Neural cell (in vitro differentiated cells): ENCODE measurements around the gene FZR1. TPM values are rescaled to one million over a fixed set of nuclear protein-coding genes. Genes with fewer than 3 reads are reported as not detected.

Experiments
- H2AFZ ChIP-seq: fragments of 200-600, 300-800 bp; sonication (generic), shearing (Covaris generic); 2 replicates; pipeline ENCODE4 v1.6.0; 2014; ENCODE audit warnings: low read depth, mild to moderate bottlenecking, antibody characterized with exemption, low read length, moderate library complexity
- H3F3A ChIP-seq: fragments of 200-600 bp; shearing (Covaris generic); 2 replicates; pipeline ENCODE4 v1.6.1; 2016; ENCODE audit warnings: mild to moderate bottlenecking, moderate library complexity, mixed read lengths, antibody characterized with exemption, low read length; ENCODE audit not compliant: insufficient read depth, poor library complexity, severe bottlenecking
- H3K27ac ChIP-seq: fragments of 200-600, 300-800 bp; sonication (generic), shearing (Covaris generic); 2 replicates; pipeline ENCODE4 v1.5.1; 2014; ENCODE audit warnings: mild to moderate bottlenecking, low read length, moderate library complexity
- H3K27me3 ChIP-seq: fragments of 300-800, 200-600 bp; sonication (generic), shearing (Covaris generic); 2 replicates; pipeline ENCODE4 v1.6.0; 2014; ENCODE audit warnings: mild to moderate bottlenecking, low read depth, low read length, moderate library complexity; ENCODE audit not compliant: insufficient read depth
- H3K36me3 ChIP-seq: fragments of 300-800, 200-600 bp; sonication (generic), shearing (Covaris generic); 2 replicates; pipeline ENCODE4 v1.5.1; 2014; ENCODE audit warnings: mild to moderate bottlenecking, antibody characterized with exemption, low read length, moderate library complexity; ENCODE audit not compliant: insufficient read depth
- H3K4me2 ChIP-seq: fragments of 300-800, 200-600 bp; sonication (generic), shearing (Covaris generic); 2 replicates; pipeline ENCODE4 v1.6.0; 2014; ENCODE audit warnings: mild to moderate bottlenecking, low read length
- H3K4me3 ChIP-seq: fragments of 300-800, 200-600 bp; sonication (generic), shearing (Covaris generic); 2 replicates; pipeline ENCODE4 v1.5.1; 2014; ENCODE audit warnings: mild to moderate bottlenecking, low read length, moderate library complexity
- H3K79me2 ChIP-seq: fragments of 200-600 bp; shearing (Covaris generic); replicated peaks from 2 replicates; pipeline ENCODE4 v1.6.0; 2014; ENCODE audit warnings: mild to moderate bottlenecking, low read length, moderate library complexity; ENCODE audit not compliant: insufficient read depth
- H3K9ac ChIP-seq: fragments of 300-800, 200-600 bp; sonication (generic), shearing (Covaris generic); 2 replicates; pipeline ENCODE4 v1.6.1; 2016; ENCODE audit warnings: mild to moderate bottlenecking, low read length, mixed read lengths
- H3K9me2 ChIP-seq: fragments of 200-600 bp; shearing (Covaris generic); 2 replicates; pipeline ENCODE4 v1.6.1; 2016; ENCODE audit warnings: mild to moderate bottlenecking, low read length, mixed read lengths; ENCODE audit not compliant: insufficient read depth
- H3K9me3 ChIP-seq: fragments of 200-600, 300-800 bp; sonication (generic), shearing (Covaris generic); 2 replicates; pipeline ENCODE4 v1.6.1; 2016; ENCODE audit warnings: mild to moderate bottlenecking, mixed run types, low read length, moderate library complexity, mixed read lengths
- H4K20me1 ChIP-seq: fragments of 200-600 bp; shearing (Covaris generic); 2 replicates; pipeline ENCODE4 v1.6.1; 2016; ENCODE audit warnings: mild to moderate bottlenecking, mixed run types; ENCODE audit not compliant: insufficient read depth
- EP300 ChIP-seq: fragments of 450-650 bp; conservative IDR thresholded peaks from 2 replicates; pipeline ENCODE4 v1.6.1; 2014; ENCODE audit warnings: antibody characterized with exemption, mild to moderate bottlenecking, moderate library complexity; ENCODE audit not compliant: poor library complexity, severe bottlenecking
- EZH2 ChIP-seq: fragments of 200-600, 300-800 bp; shearing (Covaris generic), sonication (generic); IDR thresholded peaks from 2 replicates; pipeline ENCODE4 v1.6.1; 2014; ENCODE audit warnings: antibody characterized with exemption, low read length, borderline replicate concordance, mild to moderate bottlenecking; ENCODE audit not compliant: insufficient read depth, poor library complexity, severe bottlenecking
- MXI1 ChIP-seq: fragments of 450-650 bp; conservative IDR thresholded peaks from 2 replicates; pipeline ENCODE4 v1.6.1; 2014; ENCODE audit warnings: antibody characterized with exemption, mild to moderate bottlenecking; ENCODE audit not compliant: poor library complexity, severe bottlenecking
- POLR2AphosphoS5 ChIP-seq: IDR thresholded peaks from 2 replicates; pipeline ENCODE4 v1.6.1; 2012
- RAD21 ChIP-seq: fragments of 450-650 bp; conservative IDR thresholded peaks from 2 replicates; pipeline ENCODE4 v1.6.1; 2014; ENCODE audit warnings: antibody characterized with exemption, mild to moderate bottlenecking, moderate library complexity
- SMC3 ChIP-seq: fragments of 450-650 bp; conservative IDR thresholded peaks from 2 replicates; pipeline ENCODE4 v1.6.1; 2014; ENCODE audit warnings: antibody characterized with exemption, mild to moderate bottlenecking, moderate library complexity; ENCODE audit not compliant: poor library complexity
- TAF1 ChIP-seq: IDR thresholded peaks from 2 replicates; pipeline ENCODE4 v1.6.1; 2012; ENCODE audit warnings: low read depth
- polyA plus RNA-seq: library from polyadenylated mRNA; depleted of rRNA; stranded (reverse); fragments of >200 nt; gene quantifications from 2 replicates; pipeline ENCODE4 v1.2.3, GENCODE V29; 2014
- TF ChIP-seq, protein P1 (sequence below): fragments of 450-650 bp; IDR thresholded peaks from 2 replicates; pipeline ENCODE4 v1.5.1; 2014; ENCODE audit warnings: antibody characterized with exemption, mild to moderate bottlenecking, moderate library complexity; ENCODE audit not compliant: poor library complexity, severe bottlenecking
- TF ChIP-seq, protein P2 (sequence below): IDR thresholded peaks from 2 replicates; pipeline ENCODE4 v1.6.1; 2012; ENCODE audit warnings: borderline replicate concordance

Gene FZR1
- polyA plus RNA-seq, 1 donor from 2014 or later = 55.7 TPM

DNA sequence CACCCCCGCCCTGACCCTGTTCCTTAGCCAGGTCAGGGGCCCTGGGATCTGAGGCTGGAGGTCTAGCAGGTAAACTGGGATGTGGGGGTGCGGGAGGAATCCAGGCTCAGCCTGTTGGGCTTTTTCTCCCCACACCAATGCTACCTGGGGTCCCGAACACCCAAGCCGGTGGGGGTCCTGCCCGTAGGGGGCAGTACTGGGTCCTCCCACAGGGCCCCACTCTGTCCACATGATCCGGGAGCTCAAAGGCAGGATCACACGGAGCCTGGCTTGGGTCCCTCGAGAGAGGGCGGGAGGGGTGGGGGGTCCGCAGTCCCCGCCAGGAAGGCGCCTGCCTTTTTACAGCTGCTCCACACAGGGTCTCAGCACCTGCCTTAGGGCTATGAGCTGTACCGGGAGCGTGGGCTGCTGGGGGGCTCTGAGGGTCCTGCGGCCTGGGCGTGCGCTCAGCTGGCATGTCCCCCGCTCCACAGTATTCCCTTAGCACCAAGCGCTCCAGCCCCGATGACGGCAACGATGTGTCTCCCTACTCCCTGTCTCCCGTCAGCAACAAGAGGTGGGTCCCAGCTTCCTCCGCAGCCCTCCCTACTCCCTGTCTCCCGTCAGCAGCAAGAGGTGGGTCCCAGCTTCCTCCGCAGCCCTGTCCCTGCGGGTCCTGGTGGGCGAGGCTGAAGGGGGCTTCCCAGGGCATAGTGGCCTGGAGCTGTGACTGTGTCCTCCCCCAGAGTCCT lies 20.6 kb downstream of the FZR1 start:
- Histone ChIP-seq H3K4me2 (no peak overlapping the region), H3K27me3 (no peaks in the 10 kb centered on the region), H2AFZ (no peak overlapping the region), H3K36me3 (peaks cover 4% of the 10 kb centered on the region), H3K27ac (no peak overlapping the region), H3K9me2 (no peaks in the 10 kb centered on the region), H3K9ac (no peak overlapping the region), H4K20me1 (no peaks in the 10 kb centered on the region), H3F3A (no peaks in the 10 kb centered on the region), H3K79me2 (no peaks in the 10 kb centered on the region), H3K9me3 (no peaks in the 10 kb centered on the region), H3K4me3 (no peak overlapping the region)
- TF ChIP-seq POLR2AphosphoS5 (no peak), MXI1 (no peak), EP300 (no peak), SMC3 (no peak), TAF1 (no peak), RAD21 (no peak), EZH2 (no peak)
- TF ChIP-seq, protein P1, sequence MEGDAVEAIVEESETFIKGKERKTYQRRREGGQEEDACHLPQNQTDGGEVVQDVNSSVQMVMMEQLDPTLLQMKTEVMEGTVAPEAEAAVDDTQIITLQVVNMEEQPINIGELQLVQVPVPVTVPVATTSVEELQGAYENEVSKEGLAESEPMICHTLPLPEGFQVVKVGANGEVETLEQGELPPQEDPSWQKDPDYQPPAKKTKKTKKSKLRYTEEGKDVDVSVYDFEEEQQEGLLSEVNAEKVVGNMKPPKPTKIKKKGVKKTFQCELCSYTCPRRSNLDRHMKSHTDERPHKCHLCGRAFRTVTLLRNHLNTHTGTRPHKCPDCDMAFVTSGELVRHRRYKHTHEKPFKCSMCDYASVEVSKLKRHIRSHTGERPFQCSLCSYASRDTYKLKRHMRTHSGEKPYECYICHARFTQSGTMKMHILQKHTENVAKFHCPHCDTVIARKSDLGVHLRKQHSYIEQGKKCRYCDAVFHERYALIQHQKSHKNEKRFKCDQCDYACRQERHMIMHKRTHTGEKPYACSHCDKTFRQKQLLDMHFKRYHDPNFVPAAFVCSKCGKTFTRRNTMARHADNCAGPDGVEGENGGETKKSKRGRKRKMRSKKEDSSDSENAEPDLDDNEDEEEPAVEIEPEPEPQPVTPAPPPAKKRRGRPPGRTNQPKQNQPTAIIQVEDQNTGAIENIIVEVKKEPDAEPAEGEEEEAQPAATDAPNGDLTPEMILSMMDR = no peak
- TF ChIP-seq, protein P2, sequence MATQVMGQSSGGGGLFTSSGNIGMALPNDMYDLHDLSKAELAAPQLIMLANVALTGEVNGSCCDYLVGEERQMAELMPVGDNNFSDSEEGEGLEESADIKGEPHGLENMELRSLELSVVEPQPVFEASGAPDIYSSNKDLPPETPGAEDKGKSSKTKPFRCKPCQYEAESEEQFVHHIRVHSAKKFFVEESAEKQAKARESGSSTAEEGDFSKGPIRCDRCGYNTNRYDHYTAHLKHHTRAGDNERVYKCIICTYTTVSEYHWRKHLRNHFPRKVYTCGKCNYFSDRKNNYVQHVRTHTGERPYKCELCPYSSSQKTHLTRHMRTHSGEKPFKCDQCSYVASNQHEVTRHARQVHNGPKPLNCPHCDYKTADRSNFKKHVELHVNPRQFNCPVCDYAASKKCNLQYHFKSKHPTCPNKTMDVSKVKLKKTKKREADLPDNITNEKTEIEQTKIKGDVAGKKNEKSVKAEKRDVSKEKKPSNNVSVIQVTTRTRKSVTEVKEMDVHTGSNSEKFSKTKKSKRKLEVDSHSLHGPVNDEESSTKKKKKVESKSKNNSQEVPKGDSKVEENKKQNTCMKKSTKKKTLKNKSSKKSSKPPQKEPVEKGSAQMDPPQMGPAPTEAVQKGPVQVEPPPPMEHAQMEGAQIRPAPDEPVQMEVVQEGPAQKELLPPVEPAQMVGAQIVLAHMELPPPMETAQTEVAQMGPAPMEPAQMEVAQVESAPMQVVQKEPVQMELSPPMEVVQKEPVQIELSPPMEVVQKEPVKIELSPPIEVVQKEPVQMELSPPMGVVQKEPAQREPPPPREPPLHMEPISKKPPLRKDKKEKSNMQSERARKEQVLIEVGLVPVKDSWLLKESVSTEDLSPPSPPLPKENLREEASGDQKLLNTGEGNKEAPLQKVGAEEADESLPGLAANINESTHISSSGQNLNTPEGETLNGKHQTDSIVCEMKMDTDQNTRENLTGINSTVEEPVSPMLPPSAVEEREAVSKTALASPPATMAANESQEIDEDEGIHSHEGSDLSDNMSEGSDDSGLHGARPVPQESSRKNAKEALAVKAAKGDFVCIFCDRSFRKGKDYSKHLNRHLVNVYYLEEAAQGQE = no peak

DNA sequence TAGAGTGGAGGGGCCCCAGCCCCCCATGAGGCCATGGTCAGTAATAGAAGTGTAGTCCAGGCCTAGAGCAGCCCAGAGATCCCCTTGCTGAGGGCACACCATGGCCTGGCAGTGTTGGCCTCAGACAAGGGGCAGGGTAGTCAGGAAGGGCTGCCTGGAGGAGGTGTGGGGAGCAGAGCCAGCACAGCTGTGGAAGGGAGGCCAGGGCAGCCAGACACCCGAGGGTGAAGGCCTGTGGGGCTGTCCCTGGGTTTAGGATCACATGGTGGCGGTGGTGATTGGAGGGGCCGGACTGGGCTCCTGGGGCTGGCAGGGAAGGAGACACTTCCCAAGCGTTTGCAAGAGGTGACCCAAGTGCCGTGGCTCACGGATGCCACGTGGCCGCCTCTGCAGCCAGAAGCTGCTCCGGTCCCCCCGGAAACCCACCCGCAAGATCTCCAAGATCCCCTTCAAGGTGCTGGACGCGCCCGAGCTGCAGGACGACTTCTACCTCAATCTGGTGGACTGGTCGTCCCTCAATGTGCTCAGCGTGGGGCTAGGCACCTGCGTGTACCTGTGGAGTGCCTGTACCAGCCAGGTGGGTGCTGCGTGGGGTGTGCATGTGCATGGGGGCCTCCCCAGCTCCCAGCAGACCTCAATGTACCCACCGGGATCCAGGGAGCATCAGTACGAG lies 21.3 kb downstream of the FZR1 start:
- H3K4me3 ChIP-seq = no peak overlapping the region
- H4K20me1 ChIP-seq = no peaks in the 10 kb centered on the region
- H3K27me3 ChIP-seq = no peaks in the 10 kb centered on the region
- peaks cover 4% of the 10 kb centered on the region for H3K36me3 ChIP-seq
- no peak for TF ChIP-seq EP300
- TF ChIP-seq POLR2AphosphoS5 = no peak
- no peaks in the 10 kb centered on the region for H3K79me2 ChIP-seq
- H3K27ac ChIP-seq = no peak overlapping the region
- H3F3A ChIP-seq = no peaks in the 10 kb centered on the region
- no peak overlapping the region for H3K9ac ChIP-seq
- H3K4me2 ChIP-seq = no peak overlapping the region
- H2AFZ ChIP-seq = no peak overlapping the region
- no peaks in the 10 kb centered on the region for H3K9me2 ChIP-seq
- H3K9me3 ChIP-seq = no peaks in the 10 kb centered on the region
